Nephron progenitor cell (in vitro differentiated cells): ENCODE data around the gene UVRAG.

Source experiments
- DNase-seq: peaks from one replicate; pipeline ENCODE4 v3.0.0; 2021
- H3K27ac Mint-ChIP-seq: 2 replicates; pipeline ENCODE4 v1.8.0; 2021; ENCODE audit warnings: mild to moderate bottlenecking, moderate library complexity, mixed read lengths
- H3K27me3 Mint-ChIP-seq: 2 replicates; pipeline ENCODE4 v1.8.0; 2021; ENCODE audit warnings: mild to moderate bottlenecking, low read depth, mixed read lengths; ENCODE audit not compliant: poor library complexity
- H3K36me3 Mint-ChIP-seq: 2 replicates; pipeline ENCODE4 v1.8.0; 2021; ENCODE audit warnings: low read depth, mixed read lengths
- H3K4me1 Mint-ChIP-seq: 2 replicates; pipeline ENCODE4 v1.8.0; 2021; ENCODE audit warnings: mixed read lengths
- H3K4me3 Mint-ChIP-seq: 2 replicates; pipeline ENCODE4 v1.8.0; 2021; ENCODE audit warnings: mild to moderate bottlenecking, moderate library complexity, mixed read lengths
- H3K9me3 Mint-ChIP-seq: 2 replicates; pipeline ENCODE4 v1.8.0; 2021; ENCODE audit warnings: mild to moderate bottlenecking, moderate library complexity, mixed read lengths
- CTCF ChIP-seq: fragments of 200-600 bp; sonication (generic); IDR thresholded peaks from 2 replicates; pipeline ENCODE4 v1.5.0; 2021; ENCODE audit warnings: antibody characterized with exemption

The UVRAG gene

GRCh38 chr11:75776546-75776945 is 38.5 kb upstream of the UVRAG start:
- no peak overlapping the region for H3K4me3 Mint-ChIP-seq
- H3K4me1 Mint-ChIP-seq = no peaks in the 10 kb centered on the region
- H3K9me3 Mint-ChIP-seq = no peaks in the 10 kb centered on the region
- no peak for DNase-seq
- no peaks in the 10 kb centered on the region for H3K36me3 Mint-ChIP-seq
- TF ChIP-seq CTCF = no peak
- H3K27ac Mint-ChIP-seq = no peak overlapping the region
- H3K27me3 Mint-ChIP-seq = peaks cover 22% of the 10 kb centered on the region

GRCh38 chr11:75777461-75778110 is 37.4 kb upstream of the UVRAG start:
- Mint-ChIP-seq H3K4me1 (no peaks in the 10 kb centered on the region), H3K9me3 (no peaks in the 10 kb centered on the region), H3K27me3 (peaks cover 13% of the 10 kb centered on the region), H3K27ac (no peak overlapping the region), H3K4me3 (no peak overlapping the region), H3K36me3 (no peaks in the 10 kb centered on the region)
- TF ChIP-seq CTCF = no peak
- DNase-seq = no peak

GRCh38 chr11:75778962-75779361 is 36.0 kb upstream of the UVRAG start:
- H3K4me3 Mint-ChIP-seq = no peak overlapping the region
- no peaks in the 10 kb centered on the region for H3K36me3 Mint-ChIP-seq
- TF ChIP-seq CTCF = no peak
- no peaks in the 10 kb centered on the region for H3K9me3 Mint-ChIP-seq
- no peaks in the 10 kb centered on the region for H3K4me1 Mint-ChIP-seq
- peaks cover 10% of the 10 kb centered on the region for H3K27me3 Mint-ChIP-seq
- H3K27ac Mint-ChIP-seq = peak overlapping the region; percentile 64
- DNase-seq = no peak

GRCh38 chr11:75779960-75780359 is 35.0 kb upstream of the UVRAG start:
- Mint-ChIP-seq H3K9me3 (no peaks in the 10 kb centered on the region), H3K27ac (no peak overlapping the region), H3K4me1 (no peaks in the 10 kb centered on the region), H3K27me3 (peaks cover 8% of the 10 kb centered on the region), H3K4me3 (no peak overlapping the region), H3K36me3 (no peaks in the 10 kb centered on the region)
- DNase-seq = no peak
- no peak for TF ChIP-seq CTCF

- no peak for TF ChIP-seq CTCF
- Mint-ChIP-seq H3K4me1 (no peaks in the 10 kb centered on the region), H3K27ac (no peak overlapping the region), H3K36me3 (no peaks in the 10 kb centered on the region), H3K4me3 (no peak overlapping the region), H3K27me3 (peaks cover 3% of the 10 kb centered on the region), H3K9me3 (no peaks in the 10 kb centered on the region)
- DNase-seq = no peak
Observed at GRCh38 chr11:75780888-75781287, 34.1 kb upstream of the UVRAG start.

- no peak for TF ChIP-seq CTCF
- no peak overlapping the region for H3K27ac Mint-ChIP-seq
- H3K27me3 Mint-ChIP-seq = peaks cover 3% of the 10 kb centered on the region
- H3K36me3 Mint-ChIP-seq = no peaks in the 10 kb centered on the region
- H3K9me3 Mint-ChIP-seq = no peaks in the 10 kb centered on the region
- DNase-seq = no peak
- H3K4me3 Mint-ChIP-seq = no peak overlapping the region
- H3K4me1 Mint-ChIP-seq = no peaks in the 10 kb centered on the region
Observed at GRCh38 chr11:75781296-75781695, 33.7 kb upstream of the UVRAG start.
